Effector memory CD4-positive, alpha-beta T cell (primary cell): ENCODE data around the gene LRRC56.

Source experiments
- DNase-seq, 3 donors: peaks; one replicate each; pipeline ENCODE4 v3.0.0-alpha.2; 2020
- H3K27ac ChIP-seq: 2 replicates; pipeline ENCODE4 v1.7.0; 2013; ENCODE audit warnings: mild to moderate bottlenecking, low read length, moderate library complexity; ENCODE audit not compliant: insufficient read depth, poor library complexity, severe bottlenecking
- H3K27me3 ChIP-seq: replicated peaks from 2 replicates; pipeline ENCODE4 v1.7.0; 2013; ENCODE audit warnings: mild to moderate bottlenecking, low read length; ENCODE audit not compliant: insufficient read depth, control insufficient read depth, poor library complexity, severe bottlenecking
- H3K36me3 ChIP-seq: 2 replicates; pipeline ENCODE4 v1.7.0; 2013; ENCODE audit warnings: mild to moderate bottlenecking, low read length, moderate library complexity; ENCODE audit not compliant: control insufficient read depth, insufficient read depth
- H3K4me1 ChIP-seq: 2 replicates; pipeline ENCODE4 v1.7.0; 2013; ENCODE audit warnings: low read length, mild to moderate bottlenecking; ENCODE audit not compliant: control insufficient read depth, insufficient read depth, poor library complexity, severe bottlenecking
- H3K4me3 ChIP-seq: 2 replicates; pipeline ENCODE4 v1.7.0; 2013; ENCODE audit warnings: low read length, low read depth, mild to moderate bottlenecking; ENCODE audit not compliant: insufficient read depth, poor library complexity, severe bottlenecking
- H3K9me3 ChIP-seq: 2 replicates; pipeline ENCODE4 v1.7.0; 2013; ENCODE audit warnings: mild to moderate bottlenecking, low read length, moderate library complexity; ENCODE audit not compliant: control insufficient read depth

The LRRC56 gene

DNA sequence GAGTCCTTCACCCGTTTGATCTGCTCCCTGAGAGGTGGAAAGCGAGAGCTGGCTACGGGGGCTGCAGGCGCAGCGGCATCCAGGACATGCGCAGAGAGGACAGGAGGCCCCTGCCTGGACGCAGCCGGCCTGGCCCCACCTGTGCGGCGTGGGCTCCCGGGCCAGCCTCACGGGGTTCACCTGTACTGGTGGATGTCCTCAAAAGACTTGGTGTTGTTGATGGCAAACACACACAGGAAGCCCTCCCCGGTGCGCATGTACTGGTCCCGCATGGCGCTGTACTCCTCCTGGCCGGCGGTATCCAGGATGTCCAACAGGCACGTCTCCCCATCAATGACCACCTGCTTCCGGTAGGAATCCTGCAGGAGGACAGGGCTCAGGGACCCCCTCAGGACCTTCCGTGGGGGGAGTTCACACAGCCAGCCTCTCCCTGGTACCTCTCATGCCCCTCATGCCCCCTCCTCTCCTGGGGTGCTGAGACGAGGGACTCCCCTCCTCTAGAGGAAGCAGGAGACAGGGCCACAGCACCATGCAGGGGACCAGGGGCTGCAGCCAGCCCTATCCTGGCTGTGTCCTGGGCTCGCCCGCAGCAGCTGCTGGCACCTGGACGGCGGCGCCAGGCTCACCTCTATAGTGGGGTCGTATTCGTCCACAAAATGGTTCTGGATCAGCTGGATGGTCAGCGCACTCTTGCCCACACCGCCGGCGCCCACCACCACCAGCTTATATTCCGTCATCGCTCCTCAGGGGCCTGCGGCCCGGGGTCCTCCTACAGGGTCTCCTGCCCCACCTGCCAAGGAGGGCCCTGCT lies 3.5 kb upstream of the LRRC56 start:
- no peaks in the 10 kb centered on the region for H3K27me3 ChIP-seq
- H3K27ac ChIP-seq = no peak overlapping the region
- H3K4me1 ChIP-seq = peaks cover 33% of the 10 kb centered on the region
- no peaks in the 10 kb centered on the region for H3K9me3 ChIP-seq
- H3K36me3 ChIP-seq = peaks cover 16% of the 10 kb centered on the region
- no peak overlapping the region for H3K4me3 ChIP-seq
- no peak for DNase-seq

DNA sequence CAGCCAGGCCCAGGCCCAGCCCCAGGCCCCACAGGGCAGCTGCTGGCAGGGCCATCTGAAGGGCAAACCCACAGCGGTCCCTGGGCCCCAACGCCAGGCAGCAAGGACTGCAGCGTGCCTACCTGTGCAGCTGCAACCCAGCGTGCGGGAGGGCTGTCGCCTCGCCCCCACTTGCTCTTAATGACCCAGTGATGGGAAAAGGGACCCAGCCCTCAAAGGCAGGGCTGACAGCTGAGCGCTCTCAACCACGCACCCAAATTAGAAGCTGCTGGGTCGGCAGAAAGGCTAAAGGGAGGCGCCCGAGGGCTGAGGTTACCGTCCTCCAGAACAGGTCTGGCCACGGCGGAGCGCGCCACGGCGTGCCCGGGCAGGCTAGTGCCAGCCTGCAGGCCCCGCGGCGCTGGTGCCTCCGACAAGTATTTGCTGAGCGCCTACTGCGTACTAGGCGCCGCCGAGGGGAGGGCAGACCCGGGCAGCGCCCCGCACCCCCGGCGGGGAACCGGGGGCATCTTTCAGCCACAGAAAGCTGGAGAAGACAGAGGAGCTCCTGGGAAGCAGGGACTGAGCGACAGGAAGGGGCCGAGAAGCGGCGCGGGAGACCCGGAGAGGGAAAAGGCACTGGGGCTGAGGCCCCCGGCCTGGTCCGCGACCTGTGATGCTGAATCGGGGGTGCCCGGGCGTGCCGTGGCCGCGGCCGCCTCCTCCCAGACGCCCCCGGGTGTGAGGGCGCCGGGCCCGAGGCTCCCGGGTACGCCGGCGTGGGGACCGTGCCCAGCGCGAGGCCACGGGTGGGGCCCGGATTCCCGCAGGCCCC lies 2.7 kb upstream of the LRRC56 start:
- Histone ChIP-seq H3K4me1 (peaks cover 33% of the 10 kb centered on the region), H3K27ac (peak overlapping the region; percentile 35), H3K36me3 (peaks cover 16% of the 10 kb centered on the region), H3K27me3 (no peaks in the 10 kb centered on the region), H3K4me3 (peak overlapping the region; percentile 54), H3K9me3 (no peaks in the 10 kb centered on the region)
- DNase-seq = no peak

DNA sequence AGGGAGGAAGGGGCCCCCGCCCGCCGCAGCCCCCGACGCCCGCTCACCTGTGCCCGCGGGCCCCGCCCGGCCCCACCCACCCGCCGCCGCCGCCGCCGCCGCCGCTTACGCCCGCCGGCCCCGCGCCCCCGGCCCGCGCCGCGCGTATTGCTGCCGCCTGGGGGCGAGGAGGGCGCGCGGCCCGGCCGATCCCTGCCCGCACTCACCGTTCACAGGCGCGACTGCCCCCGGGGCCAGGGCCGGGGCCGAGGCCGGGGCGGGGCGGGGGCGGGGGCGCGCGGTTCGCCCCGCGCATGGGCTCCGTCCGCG lies 2.2 kb upstream of the LRRC56 start:
- Histone ChIP-seq H3K9me3 (no peaks in the 10 kb centered on the region), H3K27me3 (no peaks in the 10 kb centered on the region), H3K36me3 (peaks cover 16% of the 10 kb centered on the region), H3K4me3 (peak overlapping the region; percentile 54), H3K4me1 (peaks cover 33% of the 10 kb centered on the region), H3K27ac (no peak overlapping the region)
- DNase-seq = no peak

DNA sequence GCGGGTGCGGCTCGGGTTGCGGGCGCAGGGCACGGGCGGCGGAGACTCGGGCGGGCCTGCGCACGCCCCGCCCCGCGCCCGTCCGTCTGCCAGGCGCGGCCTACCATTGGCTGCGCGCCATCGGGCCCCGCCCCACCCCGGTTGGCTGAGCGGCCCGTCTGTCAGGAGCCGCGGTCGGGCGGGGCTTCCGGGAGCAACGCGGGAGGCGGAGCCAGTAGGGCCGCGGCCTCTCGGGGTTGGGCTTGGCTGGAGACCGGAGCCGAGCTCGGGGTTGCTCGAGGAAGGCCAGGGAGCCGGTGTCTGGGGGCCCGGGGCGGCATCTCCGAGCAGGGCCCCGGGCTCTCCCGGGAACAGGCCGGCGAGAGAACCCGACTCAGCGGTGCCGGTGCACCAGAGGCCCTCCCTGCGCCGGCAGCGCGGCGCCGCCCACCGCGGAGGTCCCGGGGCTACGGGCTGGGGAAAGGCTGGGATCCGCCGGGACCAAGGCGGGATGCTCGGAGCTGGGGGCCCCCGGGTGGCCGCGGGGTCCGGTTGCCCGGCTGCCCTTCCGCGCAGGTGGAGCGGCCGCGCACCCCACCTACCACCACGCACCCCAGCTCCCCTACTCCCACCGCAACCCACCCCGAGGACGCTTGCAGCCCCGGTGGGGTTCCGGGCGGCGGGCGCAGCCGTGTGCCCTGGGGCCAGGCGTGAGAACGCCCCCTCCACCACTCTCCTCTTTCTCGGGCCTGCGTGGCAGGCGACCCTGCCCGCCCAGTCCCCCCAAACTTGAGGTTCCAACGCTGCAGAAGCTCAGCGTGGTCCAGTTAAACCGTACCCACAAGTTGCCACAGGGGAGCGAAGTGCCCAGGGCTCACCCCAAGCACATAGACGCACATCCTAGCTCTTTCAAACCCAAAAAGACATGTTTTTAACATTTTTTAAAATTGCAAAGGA lies 1.5 kb upstream of the LRRC56 start, which contains the start of gene HRAS:
Gene HRAS, minus strand, starts transcription at position 58 of the 936 bp plus-strand sequence.
- Histone ChIP-seq H3K27ac (peak within 1 kb of the TSS; percentile 84), H3K36me3 (peaks cover 16% of the 10 kb centered on the region), H3K9me3 (no peaks in the 10 kb centered on the region), H3K4me3 (peak within 1 kb of the TSS; percentile 68), H3K4me1 (peaks cover 33% of the 10 kb centered on the region), H3K27me3 (no peaks in the 10 kb centered on the region)
- peak; percentile 91 to 93 (median 93) for DNase-seq

DNA sequence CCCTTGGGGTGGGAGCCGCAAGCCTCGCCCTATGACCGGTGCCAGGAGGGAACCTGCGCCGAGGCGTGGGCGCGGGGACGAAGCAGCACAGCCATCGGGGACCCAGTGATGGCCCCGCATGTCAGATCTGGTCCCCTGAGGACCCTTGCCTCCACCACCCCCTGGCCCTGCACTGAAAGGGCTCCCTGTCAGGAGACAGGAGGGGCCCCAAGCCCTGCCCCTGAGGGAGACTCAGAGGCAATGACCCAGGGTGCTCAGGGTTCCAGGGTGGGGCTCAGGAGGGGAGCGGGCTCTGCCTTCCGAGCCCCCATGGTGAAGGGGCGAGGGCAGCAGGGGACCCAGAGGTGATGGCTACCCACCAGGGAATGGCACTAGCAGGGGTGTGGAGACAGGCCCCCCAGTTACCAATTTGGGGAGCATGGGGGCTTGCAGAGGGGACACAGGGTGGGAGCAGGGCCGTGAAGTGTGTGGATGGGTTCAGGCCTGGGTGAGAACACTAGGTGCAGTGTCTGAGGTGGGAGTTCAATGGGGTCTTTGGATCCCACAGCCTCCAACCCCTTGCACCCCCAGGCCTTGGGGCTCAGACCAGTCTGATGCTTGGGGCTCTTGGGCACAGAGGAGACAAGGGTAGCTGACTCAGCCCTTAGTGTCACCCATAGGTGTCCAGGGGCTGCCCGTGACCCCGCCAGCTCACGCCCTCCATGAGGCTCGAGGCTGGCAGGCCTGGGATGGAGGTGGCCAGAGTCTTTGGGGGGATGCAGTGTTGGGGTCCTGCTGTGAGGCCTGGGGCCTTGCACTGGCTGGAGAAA lies 499 bp downstream of the LRRC56 start:
- Histone ChIP-seq H3K9me3 (no peaks in the 10 kb centered on the region), H3K36me3 (peaks cover 4% of the 10 kb centered on the region), H3K27ac (peak overlapping the region; percentile 84), H3K27me3 (no peaks in the 10 kb centered on the region), H3K4me1 (peaks cover 33% of the 10 kb centered on the region), H3K4me3 (peak overlapping the region; percentile 68)
- DNase-seq = no peak

DNA sequence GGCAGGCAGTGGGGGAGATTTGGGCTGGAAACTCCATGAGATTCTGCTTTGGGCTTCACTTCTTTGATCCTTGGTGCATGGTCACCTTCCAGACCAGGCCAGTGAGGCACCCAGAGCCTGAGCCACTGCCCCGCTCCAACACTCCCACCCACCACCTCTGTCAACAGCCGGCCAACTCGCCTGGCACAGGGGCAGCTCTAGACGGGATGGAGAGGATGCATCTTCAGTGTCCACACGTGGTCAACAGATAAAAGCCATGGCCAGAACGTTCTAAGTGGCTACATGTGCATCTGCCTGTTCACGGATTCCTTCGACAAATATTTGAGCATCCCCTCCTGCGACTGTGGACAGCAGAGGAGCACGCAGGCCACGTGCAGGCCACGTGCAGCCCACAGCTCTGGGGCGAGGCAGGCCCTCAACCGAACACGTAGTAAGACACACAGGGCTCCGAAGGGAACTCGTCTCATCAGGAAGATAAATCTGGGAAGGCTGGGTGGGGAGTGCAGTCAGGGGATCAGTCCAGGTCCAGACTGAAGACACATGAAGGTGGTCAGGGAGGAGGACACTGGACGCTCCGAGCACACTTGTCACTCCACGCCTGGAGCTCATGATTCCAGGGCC lies 1.2 kb downstream of the LRRC56 start:
- no peak for DNase-seq
- H3K9me3 ChIP-seq = no peaks in the 10 kb centered on the region
- H3K27ac ChIP-seq = peak overlapping the region; percentile 84
- no peaks in the 10 kb centered on the region for H3K36me3 ChIP-seq
- no peaks in the 10 kb centered on the region for H3K27me3 ChIP-seq
- H3K4me1 ChIP-seq = peaks cover 31% of the 10 kb centered on the region
- H3K4me3 ChIP-seq = no peak overlapping the region

DNA sequence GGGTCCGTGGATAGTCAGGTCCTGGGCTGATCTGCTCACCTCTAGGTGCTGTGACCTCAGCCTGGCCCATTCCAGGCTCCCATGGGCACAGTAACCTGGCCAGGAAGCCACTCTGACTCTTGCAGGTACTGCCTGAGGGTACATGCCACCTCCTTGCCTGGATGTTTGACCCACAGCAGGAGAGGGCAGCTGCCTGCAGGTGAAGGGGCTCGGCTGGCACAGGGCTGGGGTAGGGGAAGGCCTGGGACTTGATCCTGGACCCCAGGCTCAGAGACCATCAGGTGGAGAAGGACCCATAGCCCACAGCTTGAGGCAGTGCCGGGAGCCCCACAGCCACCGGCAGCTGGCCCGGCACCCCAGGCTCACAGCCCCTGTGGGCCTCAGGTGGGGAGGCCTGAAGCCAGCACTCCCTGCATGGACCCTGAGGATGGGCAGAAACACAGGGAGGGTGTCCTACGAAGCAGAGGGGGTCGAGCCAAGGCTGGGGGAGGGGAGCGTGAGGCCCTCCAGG lies 2.7 kb downstream of the LRRC56 start:
- no peak for DNase-seq
- no peak overlapping the region for H3K4me3 ChIP-seq
- H3K4me1 ChIP-seq = peaks cover 21% of the 10 kb centered on the region
- no peaks in the 10 kb centered on the region for H3K36me3 ChIP-seq
- no peaks in the 10 kb centered on the region for H3K9me3 ChIP-seq
- no peak overlapping the region for H3K27ac ChIP-seq
- no peaks in the 10 kb centered on the region for H3K27me3 ChIP-seq

DNA sequence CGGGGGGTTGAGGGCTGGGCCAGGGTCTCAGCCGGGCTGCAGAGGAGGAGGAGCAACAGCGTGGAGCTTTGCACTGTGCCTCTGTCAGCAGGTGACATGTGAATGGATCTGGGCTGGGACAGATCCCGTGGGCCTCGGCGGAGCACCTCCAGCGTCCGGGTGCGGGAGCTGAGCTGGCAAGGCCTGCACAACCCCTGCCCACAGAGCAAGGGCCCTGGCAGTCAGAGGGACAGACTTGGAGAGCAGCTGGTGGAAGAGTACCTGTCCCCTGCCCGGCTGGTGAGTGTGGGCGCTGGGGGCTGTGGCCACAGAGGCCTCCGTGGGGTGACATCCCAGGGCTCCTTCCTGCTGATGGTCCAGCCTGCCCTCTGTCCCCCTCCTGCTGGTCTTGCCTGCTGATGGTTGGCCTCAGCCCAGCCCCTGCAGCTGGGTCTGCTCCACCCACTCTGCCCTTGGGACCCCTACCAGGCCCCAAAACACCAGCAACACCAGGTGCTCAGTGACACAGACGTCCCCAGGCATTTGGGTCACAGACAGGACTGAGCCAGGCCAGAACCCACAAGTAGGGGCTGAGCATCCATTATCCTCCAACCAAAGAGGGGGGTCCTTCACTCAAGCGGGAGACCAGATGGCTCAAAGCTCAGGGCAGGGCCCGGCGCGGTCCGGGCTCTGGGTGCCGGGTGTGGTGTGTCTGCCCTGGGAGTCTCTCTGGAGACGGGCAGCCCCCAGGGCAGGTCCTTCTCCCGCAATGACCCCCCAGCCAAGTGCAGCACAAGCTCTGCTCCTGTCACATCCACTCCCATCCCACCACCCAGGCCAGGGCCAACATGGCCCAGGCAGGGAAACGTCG lies 3.5 kb downstream of the LRRC56 start:
- no peaks in the 10 kb centered on the region for H3K9me3 ChIP-seq
- H3K27me3 ChIP-seq = no peaks in the 10 kb centered on the region
- peaks cover 21% of the 10 kb centered on the region for H3K4me1 ChIP-seq
- H3K36me3 ChIP-seq = no peaks in the 10 kb centered on the region
- no peak overlapping the region for H3K27ac ChIP-seq
- no peak overlapping the region for H3K4me3 ChIP-seq
- DNase-seq = no peak
